Loucy (cell line): ENCODE measurements around the gene AMPH.

Experiments
- H2AFZ ChIP-seq: fragments of 200-600 bp; sonication (generic); 2 replicates; pipeline ENCODE4 v1.6.0; 2016; ENCODE audit warnings: antibody characterized with exemption, mild to moderate bottlenecking, low read length, moderate library complexity
- H3F3A ChIP-seq: fragments of 200-600 bp; 2 replicates; pipeline ENCODE4 v1.6.0; 2016; ENCODE audit warnings: antibody characterized with exemption, low read depth, mild to moderate bottlenecking
- H3K27me3 ChIP-seq: fragments of 200-600 bp; sonication (generic); 2 replicates; pipeline ENCODE4 v1.6.1; 2014; ENCODE audit warnings: low read length, mild to moderate bottlenecking; ENCODE audit not compliant: insufficient read depth, poor library complexity, severe bottlenecking
- H3K36me3 ChIP-seq: fragments of 200-600 bp; sonication (generic); 2 replicates; pipeline ENCODE4 v1.6.1; 2016; ENCODE audit warnings: low read length; ENCODE audit not compliant: insufficient read depth
- H3K4me1 ChIP-seq: fragments of 200-600 bp; sonication (generic); 2 replicates; pipeline ENCODE4 v1.5.1; 2014; ENCODE audit warnings: low read length, mild to moderate bottlenecking; ENCODE audit not compliant: insufficient read depth, poor library complexity, severe bottlenecking
- H3K4me2 ChIP-seq: fragments of 200-600 bp; sonication (generic); 2 replicates; pipeline ENCODE4 v1.6.0; 2014; ENCODE audit warnings: antibody characterized with exemption, low read length, low read depth, mild to moderate bottlenecking; ENCODE audit not compliant: poor library complexity, severe bottlenecking
- H3K4me3 ChIP-seq: fragments of 200-600 bp; sonication (generic); 2 replicates; pipeline ENCODE4 v1.5.1; 2014; ENCODE audit warnings: low read length, mild to moderate bottlenecking, mixed read lengths; ENCODE audit not compliant: poor library complexity, severe bottlenecking
- H3K79me2 ChIP-seq: fragments of 200-600 bp; sonication (generic); 2 replicates; pipeline ENCODE4 v1.6.1; 2014; ENCODE audit warnings: low read length; ENCODE audit not compliant: insufficient read depth
- H3K9ac ChIP-seq: fragments of 200-600 bp; sonication (generic); 2 replicates; pipeline ENCODE4 v1.6.0; 2014; ENCODE audit warnings: mild to moderate bottlenecking, low read depth, low read length, moderate library complexity; ENCODE audit not compliant: poor library complexity, severe bottlenecking
- H3K9me2 ChIP-seq: fragments of 200-600 bp; sonication (generic); replicated peaks from 2 replicates; pipeline ENCODE4 v1.6.1; 2016; ENCODE audit warnings: low read depth, low read length, mixed read lengths
- H3K9me3 ChIP-seq: fragments of 200-600 bp; sonication (generic); 2 replicates; pipeline ENCODE4 v1.6.1; 2014; ENCODE audit warnings: mild to moderate bottlenecking, antibody characterized with exemption, low read length, low read depth; ENCODE audit not compliant: insufficient read depth
- H4K20me1 ChIP-seq: fragments of 200-600 bp; sonication (generic); 2 replicates; pipeline ENCODE4 v1.6.0; 2014; ENCODE audit warnings: antibody characterized with exemption, low read length, mild to moderate bottlenecking; ENCODE audit not compliant: insufficient read depth, poor library complexity, severe bottlenecking
- CTCF ChIP-seq: fragments of 200-600 bp; sonication (generic); conservative IDR thresholded peaks from 2 replicates; pipeline ENCODE4 v1.5.1; 2014; ENCODE audit warnings: mild to moderate bottlenecking, antibody characterized with exemption, low read length
- EZH2phosphoT487 ChIP-seq: fragments of 200-600 bp; IDR thresholded peaks from 2 replicates; pipeline ENCODE4 v1.6.1; 2018; ENCODE audit warnings: antibody characterized with exemption, mild to moderate bottlenecking, moderate library complexity, borderline replicate concordance

AMPH gene

GRCh38 chr7:38677981-38678697, 47.0 kb upstream of the AMPH start:
- Histone ChIP-seq H3K4me1 (no peaks in the 10 kb centered on the region), H3K27me3 (no peaks in the 10 kb centered on the region), H3F3A (no peaks in the 10 kb centered on the region), H3K9me3 (no peaks in the 10 kb centered on the region), H3K79me2 (no peaks in the 10 kb centered on the region), H3K36me3 (no peaks in the 10 kb centered on the region), H3K4me3 (no peak overlapping the region), H2AFZ (no peak overlapping the region), H3K9me2 (no peaks in the 10 kb centered on the region), H3K4me2 (no peak overlapping the region), H3K9ac (no peak overlapping the region), H4K20me1 (no peaks in the 10 kb centered on the region)
- TF ChIP-seq CTCF (no peak), EZH2phosphoT487 (no peak)

- Histone ChIP-seq H2AFZ (no peak overlapping the region), H3K4me2 (no peak overlapping the region), H3K79me2 (no peaks in the 10 kb centered on the region), H3K27me3 (no peaks in the 10 kb centered on the region), H3K4me1 (no peaks in the 10 kb centered on the region), H3K9ac (no peak overlapping the region), H4K20me1 (no peaks in the 10 kb centered on the region), H3K9me2 (no peaks in the 10 kb centered on the region), H3K4me3 (no peak overlapping the region), H3F3A (no peaks in the 10 kb centered on the region), H3K36me3 (no peaks in the 10 kb centered on the region), H3K9me3 (no peaks in the 10 kb centered on the region)
- no peak for TF ChIP-seq CTCF
- no peak for TF ChIP-seq EZH2phosphoT487
Measured at GRCh38 chr7:38675494-38676106, 44.4 kb upstream of the AMPH start.

- no peak for TF ChIP-seq CTCF
- no peak for TF ChIP-seq EZH2phosphoT487
Measured at GRCh38 chr7:38674513-38674912, 43.3 kb upstream of the AMPH start.

More at GRCh38 chr7:38674513-38674912, 43.3 kb upstream of the AMPH start:
- Histone ChIP-seq H3K27me3 (no peaks in the 10 kb centered on the region), H3K9me3 (no peaks in the 10 kb centered on the region), H3K36me3 (no peaks in the 10 kb centered on the region), H3K4me2 (no peak overlapping the region), H3K9me2 (no peaks in the 10 kb centered on the region), H4K20me1 (no peaks in the 10 kb centered on the region), H3K9ac (no peak overlapping the region), H3K4me3 (no peak overlapping the region), H3K4me1 (no peaks in the 10 kb centered on the region), H3F3A (no peaks in the 10 kb centered on the region), H2AFZ (no peak overlapping the region), H3K79me2 (no peaks in the 10 kb centered on the region)
